Mammary epithelial cell (primary cell): ENCODE data around the gene SUN1.

Experiments
- EZH2 ChIP-seq: IDR thresholded peaks from 2 replicates; pipeline ENCODE4 v1.6.1; 2012; ENCODE audit warnings: low read length, inconsistent platforms, borderline replicate concordance
- TF ChIP-seq, protein P1 (sequence below), 2 donors: IDR thresholded peaks in 1 of 2; conservative IDR thresholded peaks in 1 of 2; 2 replicates each; pipeline ENCODE4 v1.5.1; 2011 to 2012; ENCODE audit warnings: inconsistent platforms in 2 of 2, low read length in 2 of 2, mild to moderate bottlenecking in 2 of 2, control low read depth in 1 of 2, low read depth in 1 of 2; ENCODE audit not compliant: insufficient read depth in 1 of 2; ENCODE audit errors: extremely low read depth in 1 of 2

DNA sequence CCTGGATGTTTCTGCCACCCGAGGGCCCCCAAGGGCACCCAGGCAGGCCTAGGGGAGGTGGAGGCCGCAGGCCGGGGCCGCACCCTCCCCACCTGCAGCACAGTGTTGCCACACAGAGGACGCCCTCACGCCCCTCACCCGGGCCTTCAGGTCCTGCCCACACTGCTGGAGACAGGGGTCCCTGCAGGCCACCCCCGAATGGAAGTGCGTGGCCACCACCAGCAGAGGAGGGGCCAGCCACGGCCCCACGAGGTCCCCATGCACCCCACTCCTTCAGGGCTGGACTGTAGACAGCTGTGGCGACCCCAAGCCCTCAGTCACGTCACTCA lies 86.8 kb downstream of the SUN1 start:
- TF ChIP-seq, protein P1, sequence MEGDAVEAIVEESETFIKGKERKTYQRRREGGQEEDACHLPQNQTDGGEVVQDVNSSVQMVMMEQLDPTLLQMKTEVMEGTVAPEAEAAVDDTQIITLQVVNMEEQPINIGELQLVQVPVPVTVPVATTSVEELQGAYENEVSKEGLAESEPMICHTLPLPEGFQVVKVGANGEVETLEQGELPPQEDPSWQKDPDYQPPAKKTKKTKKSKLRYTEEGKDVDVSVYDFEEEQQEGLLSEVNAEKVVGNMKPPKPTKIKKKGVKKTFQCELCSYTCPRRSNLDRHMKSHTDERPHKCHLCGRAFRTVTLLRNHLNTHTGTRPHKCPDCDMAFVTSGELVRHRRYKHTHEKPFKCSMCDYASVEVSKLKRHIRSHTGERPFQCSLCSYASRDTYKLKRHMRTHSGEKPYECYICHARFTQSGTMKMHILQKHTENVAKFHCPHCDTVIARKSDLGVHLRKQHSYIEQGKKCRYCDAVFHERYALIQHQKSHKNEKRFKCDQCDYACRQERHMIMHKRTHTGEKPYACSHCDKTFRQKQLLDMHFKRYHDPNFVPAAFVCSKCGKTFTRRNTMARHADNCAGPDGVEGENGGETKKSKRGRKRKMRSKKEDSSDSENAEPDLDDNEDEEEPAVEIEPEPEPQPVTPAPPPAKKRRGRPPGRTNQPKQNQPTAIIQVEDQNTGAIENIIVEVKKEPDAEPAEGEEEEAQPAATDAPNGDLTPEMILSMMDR (conservative IDR thresholded peaks at IDR 0.05 in 1 of 2, IDR thresholded peaks at IDR 0.05 in 1 of 2; ENCODE audit: extremely low read depth in 1 of 2, insufficient read depth in 1 of 2, low read depth in 1 of 2, low read length in 2 of 2), result no peak
- no peak for TF ChIP-seq EZH2
